Fibroblast of mammary gland (primary cell): ENCODE measurements around the gene MT1B.

Source experiments
- DNase-seq: peaks from one replicate; pipeline ENCODE4 v3.0.0-alpha.2; 2010; ENCODE audit warnings: low read depth
- H3K4me3 ChIP-seq: 2 replicates; pipeline ENCODE4 v1.5.1; 2011; ENCODE audit warnings: low read depth, mild to moderate bottlenecking, low read length, moderate library complexity; ENCODE audit not compliant: control insufficient read depth
- TF ChIP-seq, protein P1 (sequence below): conservative IDR thresholded peaks from 2 replicates; pipeline ENCODE4 v1.5.1; 2011; ENCODE audit warnings: low read depth, low read length, inconsistent platforms; ENCODE audit not compliant: control insufficient read depth, insufficient read depth

Gene MT1B

GRCh38 chr16:56610609-56611111, 41.0 kb upstream of the MT1B start:
- peak; percentile 73 for DNase-seq
- TF ChIP-seq, protein P1, sequence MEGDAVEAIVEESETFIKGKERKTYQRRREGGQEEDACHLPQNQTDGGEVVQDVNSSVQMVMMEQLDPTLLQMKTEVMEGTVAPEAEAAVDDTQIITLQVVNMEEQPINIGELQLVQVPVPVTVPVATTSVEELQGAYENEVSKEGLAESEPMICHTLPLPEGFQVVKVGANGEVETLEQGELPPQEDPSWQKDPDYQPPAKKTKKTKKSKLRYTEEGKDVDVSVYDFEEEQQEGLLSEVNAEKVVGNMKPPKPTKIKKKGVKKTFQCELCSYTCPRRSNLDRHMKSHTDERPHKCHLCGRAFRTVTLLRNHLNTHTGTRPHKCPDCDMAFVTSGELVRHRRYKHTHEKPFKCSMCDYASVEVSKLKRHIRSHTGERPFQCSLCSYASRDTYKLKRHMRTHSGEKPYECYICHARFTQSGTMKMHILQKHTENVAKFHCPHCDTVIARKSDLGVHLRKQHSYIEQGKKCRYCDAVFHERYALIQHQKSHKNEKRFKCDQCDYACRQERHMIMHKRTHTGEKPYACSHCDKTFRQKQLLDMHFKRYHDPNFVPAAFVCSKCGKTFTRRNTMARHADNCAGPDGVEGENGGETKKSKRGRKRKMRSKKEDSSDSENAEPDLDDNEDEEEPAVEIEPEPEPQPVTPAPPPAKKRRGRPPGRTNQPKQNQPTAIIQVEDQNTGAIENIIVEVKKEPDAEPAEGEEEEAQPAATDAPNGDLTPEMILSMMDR: no peak
- H3K4me3 ChIP-seq: peak overlapping the region; percentile 81

GRCh38 chr16:56611281-56611833, 40.3 kb upstream of the MT1B start:
- TF ChIP-seq, protein P1: no peak
- peak; percentile 86 for DNase-seq
- H3K4me3 ChIP-seq: no peak overlapping the region

DNA sequence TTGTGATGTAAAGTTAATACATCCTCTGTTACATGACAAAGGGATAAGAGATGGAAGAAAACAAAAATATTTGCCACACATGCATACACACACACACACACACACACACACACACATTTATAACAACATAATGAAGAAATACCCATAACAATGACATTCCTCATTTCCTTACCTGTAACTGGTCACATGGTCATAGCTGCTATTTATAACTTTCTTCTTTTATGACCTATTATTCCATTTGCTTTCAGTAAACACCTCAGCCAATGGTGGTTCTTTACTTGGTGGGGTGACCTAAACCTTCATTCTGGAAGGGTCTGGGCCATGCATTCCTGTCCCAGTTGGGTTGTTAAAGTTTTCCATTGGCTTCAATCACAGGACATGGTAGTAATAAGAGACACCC, 38.0 kb upstream of the MT1B start:
- H3K4me3 ChIP-seq: no peak overlapping the region
- TF ChIP-seq, protein P1: no peak
- no peak for DNase-seq

DNA sequence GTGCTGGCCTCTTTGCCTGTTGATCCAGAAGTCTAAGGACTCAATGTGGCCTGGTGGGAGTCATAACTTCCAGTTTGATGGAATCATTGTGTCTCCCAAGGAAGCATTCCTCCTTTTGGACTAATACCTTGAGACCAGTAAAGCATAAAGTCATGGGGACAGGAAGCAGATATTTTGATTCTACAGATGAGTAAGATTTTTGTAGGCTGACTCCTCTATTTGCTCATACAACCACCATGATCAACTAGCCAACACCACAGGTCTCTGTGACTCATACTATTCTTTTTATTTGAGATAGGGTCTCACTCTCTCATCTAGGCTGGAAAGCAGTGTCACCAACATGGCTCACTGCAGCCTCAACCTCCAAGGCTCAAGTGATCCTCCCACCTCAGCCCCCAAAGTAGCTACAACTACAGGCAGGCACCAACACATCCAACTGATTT, 37.1 kb upstream of the MT1B start:
- DNase-seq: peak; percentile 67
- TF ChIP-seq, protein P1: no peak

GRCh38 chr16:56615353-56615752, 36.3 kb upstream of the MT1B start:
- peak; percentile 67 for DNase-seq
- TF ChIP-seq, protein P1: no peak
- no peak overlapping the region for H3K4me3 ChIP-seq

More for the DNA sequence above, 37.1 kb upstream of the MT1B start:
- H3K4me3 ChIP-seq: no peak overlapping the region

- H3K4me3 ChIP-seq: peak overlapping the region; percentile 49
- TF ChIP-seq, protein P1: no peak
- no peak for DNase-seq
Observed at GRCh38 chr16:56616608-56617211, 35.0 kb upstream of the MT1B start.
